Germinal center (tissue), 1 donor: ENCODE measurements around the gene SEPTIN6.
A peak's percentile ranks its signal among the peaks of the same experiment; 100 is the strongest.

Source experiments
- DNase-seq: peaks from one replicate; pipeline ENCODE4 v3.0.0; 2012; ENCODE audit warnings: mixed read lengths, low spot score

SEPTIN6 gene

DNA sequence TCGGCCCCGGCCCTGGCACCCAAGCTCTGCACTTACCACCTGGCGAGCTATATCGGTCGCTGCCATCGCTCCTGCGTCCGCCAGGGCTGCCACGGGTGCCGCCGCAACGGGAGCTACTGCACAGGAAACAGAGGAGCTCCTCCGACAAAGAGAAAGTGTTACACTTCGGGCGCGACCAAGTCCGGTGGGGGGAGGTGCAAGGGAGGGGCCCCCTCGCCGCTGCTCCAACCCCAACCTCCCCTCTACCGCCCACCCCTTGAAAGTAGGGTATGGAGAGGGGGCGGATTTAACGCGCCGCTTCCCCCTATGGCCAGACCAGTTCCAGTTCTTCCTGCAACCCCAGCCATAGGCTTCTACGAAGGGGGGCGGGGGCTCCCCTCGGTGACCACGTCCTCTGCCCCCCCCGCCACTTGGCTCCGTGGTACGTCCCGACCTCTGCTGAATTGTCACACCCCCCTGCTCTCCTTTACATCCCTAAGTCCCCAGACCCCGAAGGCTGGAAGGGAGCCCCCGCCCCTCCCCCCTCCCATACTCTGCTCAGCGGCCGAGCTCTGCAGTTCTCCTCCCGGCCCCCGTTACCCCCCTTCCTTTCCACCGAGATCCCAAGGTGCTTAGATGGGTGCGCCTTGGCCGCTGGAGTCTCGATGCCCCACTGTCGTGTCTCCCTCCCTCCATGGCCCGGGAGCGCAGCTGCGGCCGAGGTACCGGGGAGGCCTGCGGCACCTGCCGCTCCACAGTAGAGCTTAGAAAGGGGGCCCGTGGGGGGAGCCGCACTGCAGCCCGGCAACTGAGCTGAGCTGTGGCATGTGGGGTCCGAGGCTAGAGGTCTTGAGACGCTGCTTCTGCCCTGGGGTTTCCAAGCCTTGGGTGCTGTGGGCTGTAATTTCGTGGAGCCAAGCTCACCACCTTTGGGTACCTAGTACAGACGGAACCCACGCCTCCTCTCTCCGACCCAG is at the start of gene SEPTIN6:
Gene SEPTIN6 (minus strand): TSS at position 129 of the 956 bp plus-strand sequence. CDS start 63 bp downstream, at position 66.
- peak; percentile 68 for DNase-seq

DNA sequence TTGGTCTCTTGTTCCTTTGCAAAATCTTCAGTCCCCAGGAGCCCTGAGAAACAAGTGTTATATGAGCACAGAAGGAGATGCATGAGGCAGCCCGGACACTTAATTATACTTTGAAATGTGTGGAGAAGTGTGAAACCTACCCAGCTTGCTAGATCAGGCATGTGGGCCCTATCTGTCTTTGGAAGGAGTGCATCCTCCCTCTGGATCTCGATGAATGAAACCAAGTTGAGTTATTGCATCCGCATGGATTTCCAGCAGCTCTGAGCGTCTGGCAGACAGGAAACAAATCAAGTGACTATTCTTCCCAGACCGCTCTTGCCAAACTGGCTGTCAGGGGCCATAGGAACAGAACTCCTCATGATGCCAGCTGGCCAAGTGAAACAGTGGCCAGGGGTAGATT is 45.8 kb upstream of the SEPTIN6 start:
- no peak for DNase-seq

DNA sequence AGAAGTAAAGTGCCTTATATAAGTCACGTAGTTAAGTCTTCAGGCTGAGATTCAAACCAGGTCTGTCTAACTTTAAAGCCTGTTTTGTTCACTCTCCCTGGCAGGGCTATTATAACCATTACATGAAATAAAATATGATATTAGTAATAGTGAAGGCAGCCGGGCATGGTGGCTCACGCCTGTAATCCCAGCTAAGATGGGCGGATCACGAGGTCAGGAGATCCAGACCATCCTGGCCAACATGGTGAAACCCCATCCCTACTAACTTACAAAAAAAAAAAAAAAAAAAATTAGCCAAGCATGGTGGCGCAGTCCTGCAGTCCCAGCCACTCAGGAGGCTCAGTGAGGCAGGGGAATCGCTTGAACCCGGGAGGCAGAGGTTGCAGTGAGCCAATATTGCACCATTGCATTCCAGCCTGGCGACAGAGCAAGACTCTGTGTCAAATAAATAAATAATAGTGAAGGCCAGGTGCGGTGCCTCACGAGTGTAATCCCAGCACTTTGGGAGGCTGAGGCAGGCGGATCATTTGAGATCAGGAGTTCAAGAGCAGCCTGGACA is 43.3 kb upstream of the SEPTIN6 start:
- no peak for DNase-seq

DNA sequence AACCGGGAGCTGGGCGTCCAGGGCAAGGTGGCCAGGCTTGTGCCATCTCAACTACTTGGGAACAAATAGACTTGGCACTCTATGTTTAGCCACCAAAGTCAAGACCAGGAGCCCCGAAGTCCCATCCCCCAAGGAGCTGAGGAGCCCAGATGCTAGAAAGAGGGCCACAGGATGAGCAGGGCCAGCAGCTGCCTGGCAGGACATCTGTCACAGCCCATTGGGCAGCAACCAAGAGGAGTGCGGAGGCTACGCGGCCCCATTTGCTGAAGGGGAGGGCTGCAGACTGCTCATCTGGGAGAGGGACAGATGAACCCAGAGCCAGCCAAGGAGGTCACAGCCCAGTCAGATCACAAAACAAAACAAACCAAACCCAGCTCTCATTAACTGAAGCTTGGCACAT is 42.5 kb upstream of the SEPTIN6 start:
- no peak for DNase-seq

DNA sequence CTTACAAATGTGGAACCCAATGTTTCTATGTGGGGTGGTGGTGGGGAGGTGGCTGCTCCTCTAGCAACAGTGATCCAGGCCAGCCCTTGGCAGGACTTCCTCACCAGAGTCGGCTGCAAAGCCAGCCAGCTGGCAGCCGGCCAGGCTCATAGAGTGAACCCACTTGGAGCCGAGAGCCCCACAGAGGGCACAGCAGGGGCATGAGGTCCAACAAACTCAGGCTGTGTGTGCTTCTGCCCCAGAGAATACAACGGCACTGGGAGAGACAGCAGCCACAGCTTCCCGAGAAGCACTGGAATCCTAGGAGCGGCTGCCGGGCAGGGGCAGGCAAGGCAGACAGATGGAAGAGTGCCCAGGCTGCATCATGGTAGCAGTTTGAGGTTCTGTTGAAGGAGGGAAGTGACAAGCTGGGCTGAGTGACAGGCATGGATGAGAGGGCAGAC is 42.0 kb upstream of the SEPTIN6 start:
- DNase-seq: no peak

DNA sequence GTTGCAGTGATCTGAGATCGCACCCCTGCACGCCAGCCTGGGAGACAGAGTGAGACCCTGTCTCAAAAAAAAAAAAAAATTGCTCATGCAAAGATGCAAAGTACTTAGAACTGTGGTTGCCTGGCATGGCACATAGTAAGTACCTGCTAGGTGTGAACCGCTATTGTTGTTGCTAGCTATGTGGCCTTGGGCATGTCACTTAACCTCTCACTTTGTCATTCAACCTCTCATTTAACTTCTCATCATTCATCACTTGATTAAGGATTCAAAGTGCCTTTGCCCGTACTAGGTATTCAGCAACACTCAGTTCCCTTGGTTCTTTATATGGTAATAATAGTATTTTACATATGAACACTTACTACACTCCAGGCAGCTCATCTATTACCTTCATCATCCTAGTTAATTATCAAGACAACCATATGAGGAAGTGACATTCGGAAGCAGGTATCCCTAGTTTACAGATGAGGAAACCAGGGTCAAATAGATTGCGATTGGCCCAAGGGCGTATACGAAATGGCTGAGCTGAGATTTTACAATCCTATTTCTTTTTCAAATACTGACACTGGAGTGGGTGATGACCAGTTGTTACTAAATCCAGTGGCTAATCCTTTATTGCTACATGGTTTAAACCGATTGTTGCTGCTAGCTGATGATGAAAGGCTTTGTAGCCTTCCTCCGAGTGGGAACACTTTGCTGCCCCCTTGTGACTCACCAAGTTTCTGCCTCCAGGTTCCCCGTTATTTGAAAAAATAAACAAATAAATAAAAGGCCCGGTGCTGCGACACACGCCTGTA is 36.6 kb upstream of the SEPTIN6 start:
- peak; percentile 24 for DNase-seq

DNA sequence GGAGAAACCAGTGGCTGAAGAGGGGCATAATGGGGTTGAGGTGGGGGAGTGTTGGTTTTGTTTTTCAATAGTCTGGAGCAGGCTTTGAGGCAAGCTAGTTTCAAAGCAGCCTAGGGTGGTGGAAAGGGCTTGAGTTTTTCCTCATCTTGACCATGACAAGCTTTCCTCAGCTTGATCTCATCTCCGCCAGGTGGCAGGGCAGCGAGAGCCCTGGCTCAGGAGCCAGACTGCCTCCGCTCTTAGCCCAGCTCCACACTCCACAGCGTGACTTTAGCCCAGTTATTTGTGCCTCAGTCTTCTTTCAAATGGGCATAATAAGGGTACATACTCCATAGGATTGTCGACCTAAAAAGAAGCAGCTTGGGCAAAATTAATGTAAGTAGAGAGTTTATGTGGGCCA is 35.5 kb upstream of the SEPTIN6 start:
- DNase-seq: no peak

DNA sequence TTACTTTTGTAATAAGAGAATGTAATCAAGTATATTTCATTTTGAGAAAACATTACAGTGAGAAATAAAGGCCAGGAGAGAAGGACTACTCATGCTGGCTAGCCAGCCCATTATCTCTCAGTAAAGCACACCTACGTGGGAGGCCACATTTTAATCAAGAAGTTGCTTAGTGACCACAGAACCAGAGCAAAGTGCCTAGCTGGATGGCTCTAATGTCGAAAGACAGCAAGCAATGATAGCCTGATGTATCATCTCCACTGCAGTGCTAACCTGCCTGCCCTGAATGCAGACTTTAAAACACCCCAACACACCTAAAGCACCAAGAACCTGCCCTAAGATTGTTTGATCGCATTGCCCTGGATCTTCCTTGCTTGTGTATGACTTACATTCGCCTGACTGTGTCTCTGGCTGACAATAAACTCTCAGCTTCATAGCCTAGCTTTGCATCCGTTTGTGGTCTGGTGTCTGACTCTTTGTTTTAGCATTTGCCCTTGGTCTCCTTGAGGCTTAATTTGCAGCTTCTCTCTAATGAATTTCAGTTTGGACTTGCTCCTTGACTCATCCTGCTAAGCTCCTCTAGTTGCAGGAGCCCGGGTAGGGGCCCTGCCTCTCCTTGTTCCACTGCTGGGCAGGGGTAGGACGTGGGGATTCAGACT is 34.1 kb upstream of the SEPTIN6 start:
- no peak for DNase-seq

DNA sequence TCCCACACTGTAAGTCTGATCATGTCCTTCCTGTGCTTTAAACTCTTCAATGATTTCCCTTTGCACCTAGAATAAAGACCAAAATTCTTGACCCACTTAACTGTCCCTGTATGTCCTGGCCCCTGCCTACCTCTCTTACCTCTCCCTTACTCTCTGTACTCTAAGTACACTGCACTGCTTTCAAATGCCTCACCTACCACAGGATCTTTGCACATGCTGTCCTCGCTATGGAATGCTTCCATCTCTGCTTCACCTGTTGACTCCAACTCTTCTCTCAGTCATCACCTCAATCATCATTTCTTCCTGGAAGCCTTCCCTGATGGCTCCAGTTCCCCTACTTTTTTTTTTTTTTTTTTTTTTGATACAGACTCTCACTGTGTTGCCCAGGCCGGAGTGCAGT is 29.0 kb upstream of the SEPTIN6 start:
- no peak for DNase-seq

DNA sequence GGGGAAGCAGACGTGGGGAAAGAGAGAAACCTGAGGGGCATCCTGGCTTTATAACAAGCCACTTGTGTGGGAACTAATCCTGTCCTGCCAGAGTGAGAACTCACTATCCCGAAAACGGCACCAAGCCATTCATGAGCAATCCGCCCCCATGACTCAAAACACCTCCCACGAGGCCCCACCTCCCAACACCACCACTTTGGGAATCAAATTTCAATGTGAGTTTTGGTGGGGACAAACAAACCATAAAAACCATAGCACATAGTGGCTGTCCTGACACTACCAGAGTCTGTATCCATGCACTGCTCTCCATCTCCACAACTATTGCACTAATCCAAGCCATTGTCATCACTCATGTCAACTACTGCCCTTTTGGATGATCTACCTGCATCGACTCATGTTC is 28.5 kb upstream of the SEPTIN6 start:
- no peak for DNase-seq

DNA sequence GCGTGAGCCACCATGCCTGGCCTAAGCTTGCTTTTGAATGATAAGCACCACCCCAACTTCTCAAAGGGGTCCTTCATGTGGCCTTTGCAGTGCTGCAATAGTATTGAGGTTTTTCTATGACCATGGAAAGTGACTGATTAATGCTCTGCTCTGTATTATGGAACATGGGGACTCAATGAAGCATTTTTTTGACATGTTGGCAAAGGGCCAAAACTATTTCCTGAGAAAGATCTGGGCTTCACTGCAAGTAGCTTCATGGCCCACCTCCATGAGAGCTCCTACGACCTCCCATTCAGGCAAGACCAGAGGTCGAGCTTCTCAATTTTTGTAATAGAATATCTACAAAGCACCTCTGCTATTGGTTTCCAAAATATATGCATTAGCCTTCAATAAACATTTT is 16.7 kb upstream of the SEPTIN6 start:
- no peak for DNase-seq

DNA sequence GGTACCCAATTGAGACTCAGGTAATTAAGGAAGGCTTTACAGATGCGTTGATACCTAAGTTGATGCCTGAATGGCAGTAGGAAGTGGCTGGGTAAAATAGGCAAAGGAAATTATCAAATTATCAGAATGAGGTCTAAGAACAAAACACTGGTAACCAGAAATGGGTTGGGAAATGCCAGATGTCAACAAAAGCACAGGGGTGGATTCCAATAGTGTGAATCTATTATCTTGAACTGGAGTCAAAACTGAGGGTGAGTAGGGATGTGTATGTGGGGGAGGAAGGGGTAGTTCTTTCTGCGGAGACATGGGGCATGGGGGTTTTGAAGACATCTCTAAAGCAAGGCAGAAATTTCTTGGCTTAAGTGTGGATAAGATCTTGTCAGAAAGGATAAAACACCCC is 16.0 kb upstream of the SEPTIN6 start:
- no peak for DNase-seq

DNA sequence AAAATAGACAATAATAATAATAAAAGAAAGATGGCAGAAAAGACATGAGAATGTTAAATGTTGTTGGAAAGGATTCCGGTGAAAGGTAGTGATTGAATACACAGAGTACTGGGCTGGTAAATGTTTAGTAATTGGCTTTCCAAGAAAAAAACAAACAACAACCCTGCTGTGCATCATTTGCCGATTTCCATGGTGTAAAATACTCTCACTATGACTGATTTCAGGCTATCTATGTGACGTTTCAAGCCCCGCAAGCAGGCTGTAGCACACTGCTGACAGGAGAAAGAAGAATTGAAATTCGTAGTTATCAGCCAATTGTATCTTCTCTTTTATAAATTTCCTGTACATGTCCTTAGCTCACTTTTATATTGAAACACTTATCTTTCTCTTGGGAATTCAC is 13.6 kb upstream of the SEPTIN6 start:
- DNase-seq: no peak

DNA sequence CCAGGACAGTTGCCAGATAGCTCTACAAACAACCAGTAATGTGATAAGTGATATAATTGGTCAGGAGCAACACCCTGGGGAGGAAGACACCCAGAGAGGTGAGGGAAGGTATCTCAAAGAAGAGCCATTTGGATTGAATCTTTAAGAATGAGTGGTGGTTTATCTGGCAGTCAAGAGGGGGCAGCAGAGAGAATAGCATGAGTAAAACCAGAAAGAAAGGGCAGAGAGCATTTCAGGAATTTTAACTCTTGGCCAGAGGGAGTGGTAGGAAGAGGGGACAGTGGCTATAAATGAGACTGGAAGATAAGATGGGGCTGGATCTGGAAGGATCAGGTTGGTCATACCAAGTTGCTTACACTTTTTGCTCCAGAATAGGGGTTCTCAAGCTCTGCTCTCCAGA is 5.9 kb upstream of the SEPTIN6 start:
- DNase-seq: no peak

DNA sequence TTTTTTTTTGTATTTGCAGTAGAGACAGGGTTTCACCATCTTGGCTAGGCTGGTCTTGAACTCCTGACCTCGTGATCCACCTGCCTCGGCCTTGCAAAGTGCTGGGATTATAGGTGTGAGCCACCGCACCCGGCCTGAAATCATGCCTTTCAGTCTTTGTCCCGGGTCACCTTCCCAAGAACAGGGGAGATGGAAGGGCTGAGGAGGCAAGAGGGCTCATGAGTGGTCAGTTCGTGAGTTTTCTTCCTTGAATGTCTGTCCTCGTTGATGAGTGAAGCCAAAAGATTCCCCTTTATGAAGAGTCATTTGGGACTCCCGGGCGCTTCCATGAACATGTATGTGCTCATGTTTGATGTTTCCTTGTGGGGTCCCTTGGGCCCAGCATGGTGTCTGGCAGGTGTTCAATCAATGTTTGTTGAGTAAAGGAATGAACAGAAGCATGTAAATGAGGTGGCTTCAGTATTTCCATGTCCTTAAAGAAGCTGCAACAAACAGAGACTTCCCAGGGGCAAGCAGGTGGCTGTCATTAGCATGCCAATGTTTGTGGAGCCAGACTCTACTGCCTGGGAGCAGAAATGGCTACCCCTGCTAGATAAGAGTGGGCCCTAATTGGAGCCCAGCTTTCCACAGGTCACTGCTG is 3.4 kb upstream of the SEPTIN6 start:
- no peak for DNase-seq

DNA sequence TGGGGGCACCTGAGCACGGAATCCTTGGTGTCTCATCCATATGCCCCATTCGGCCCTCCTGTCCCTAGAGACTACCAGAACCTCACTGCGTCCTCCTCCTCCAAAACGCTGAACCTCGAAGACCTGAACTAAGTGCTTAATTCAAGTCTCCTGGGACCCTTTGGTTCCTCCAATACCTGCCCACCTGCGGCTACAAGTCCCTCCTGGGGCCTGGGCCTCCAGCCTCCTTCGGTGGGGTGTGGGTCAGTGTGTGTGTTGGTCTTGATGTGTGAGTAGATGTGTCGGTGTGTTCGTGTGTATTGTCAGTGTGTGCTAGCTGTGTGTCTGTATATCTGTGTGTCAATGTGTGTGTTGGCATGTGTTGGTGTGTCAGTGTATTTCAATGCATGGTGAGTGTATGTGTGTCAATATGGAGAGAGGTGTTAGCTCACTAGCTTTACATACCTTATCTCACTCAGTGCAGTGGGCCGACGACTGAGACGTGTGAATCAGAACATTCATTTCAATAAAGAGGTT is 2.6 kb upstream of the SEPTIN6 start:
- no peak for DNase-seq

DNA sequence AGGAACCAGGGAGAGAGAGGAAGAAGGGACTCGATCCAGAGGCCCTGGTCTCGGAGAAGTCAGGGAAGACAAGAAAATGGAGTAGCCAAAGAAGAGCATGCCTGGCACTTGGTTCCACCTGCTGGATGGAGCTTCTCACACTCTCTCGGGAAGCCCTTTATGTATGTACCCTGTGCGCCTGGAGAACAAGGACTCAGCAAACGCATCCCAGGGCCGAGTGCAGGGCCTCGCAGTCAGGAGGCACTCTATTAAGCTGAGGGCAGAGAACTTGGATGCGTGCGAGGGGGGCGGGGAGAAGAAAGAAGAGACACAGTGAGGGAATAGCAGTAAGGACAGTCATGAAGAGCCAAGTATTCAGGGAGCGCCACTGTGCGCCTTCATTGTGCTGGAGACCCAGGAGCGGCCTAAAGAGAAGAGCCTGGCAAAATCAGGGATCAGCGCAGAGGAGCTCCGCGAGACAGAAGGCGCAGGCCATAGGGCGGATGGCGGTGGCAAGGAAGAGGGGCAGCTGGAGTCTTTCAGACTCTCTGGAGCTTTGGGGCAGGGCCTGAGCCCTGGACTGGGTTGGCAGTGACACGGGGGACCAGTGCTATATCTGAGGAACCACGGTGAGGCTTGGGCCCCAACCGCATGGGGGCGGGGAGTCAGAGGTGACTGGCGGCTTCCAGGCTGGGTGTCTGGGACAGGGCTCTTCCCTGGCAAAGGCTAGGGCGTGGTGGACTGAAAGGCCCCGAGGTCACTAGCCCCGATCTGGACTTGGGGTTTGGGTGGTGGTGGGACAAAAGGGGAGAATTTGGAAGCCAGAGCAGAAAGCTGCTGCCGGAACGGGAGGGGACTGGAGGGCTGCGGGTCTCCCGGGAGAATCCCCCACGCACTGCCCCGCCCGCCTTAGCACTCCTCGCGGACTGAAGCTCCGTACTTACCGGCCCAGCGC is 1.9 kb upstream of the SEPTIN6 start:
- no peak for DNase-seq

DNA sequence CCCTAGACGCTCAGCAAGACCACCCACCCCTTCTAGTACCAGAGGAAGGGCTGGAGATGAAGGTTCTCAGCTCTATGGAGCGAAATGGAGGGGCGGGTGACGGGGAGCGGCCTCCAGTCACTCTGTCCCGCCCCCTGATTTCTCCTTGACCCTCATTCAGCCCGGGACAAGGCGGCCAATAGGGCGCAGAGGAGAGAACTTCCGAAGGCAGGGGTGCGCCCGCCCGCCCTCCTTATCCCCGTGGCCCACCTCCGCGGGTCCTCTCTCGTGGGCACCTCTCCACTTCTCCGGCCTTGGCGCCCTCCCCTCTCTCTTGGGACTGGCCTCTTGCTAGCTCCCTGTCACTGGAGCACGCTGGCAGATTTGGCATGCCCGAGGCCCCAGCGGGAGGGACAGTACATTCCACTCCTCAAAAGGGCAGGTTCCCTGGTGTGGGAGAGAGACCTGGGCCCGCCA is 1.1 kb upstream of the SEPTIN6 start:
- DNase-seq: no peak

DNA sequence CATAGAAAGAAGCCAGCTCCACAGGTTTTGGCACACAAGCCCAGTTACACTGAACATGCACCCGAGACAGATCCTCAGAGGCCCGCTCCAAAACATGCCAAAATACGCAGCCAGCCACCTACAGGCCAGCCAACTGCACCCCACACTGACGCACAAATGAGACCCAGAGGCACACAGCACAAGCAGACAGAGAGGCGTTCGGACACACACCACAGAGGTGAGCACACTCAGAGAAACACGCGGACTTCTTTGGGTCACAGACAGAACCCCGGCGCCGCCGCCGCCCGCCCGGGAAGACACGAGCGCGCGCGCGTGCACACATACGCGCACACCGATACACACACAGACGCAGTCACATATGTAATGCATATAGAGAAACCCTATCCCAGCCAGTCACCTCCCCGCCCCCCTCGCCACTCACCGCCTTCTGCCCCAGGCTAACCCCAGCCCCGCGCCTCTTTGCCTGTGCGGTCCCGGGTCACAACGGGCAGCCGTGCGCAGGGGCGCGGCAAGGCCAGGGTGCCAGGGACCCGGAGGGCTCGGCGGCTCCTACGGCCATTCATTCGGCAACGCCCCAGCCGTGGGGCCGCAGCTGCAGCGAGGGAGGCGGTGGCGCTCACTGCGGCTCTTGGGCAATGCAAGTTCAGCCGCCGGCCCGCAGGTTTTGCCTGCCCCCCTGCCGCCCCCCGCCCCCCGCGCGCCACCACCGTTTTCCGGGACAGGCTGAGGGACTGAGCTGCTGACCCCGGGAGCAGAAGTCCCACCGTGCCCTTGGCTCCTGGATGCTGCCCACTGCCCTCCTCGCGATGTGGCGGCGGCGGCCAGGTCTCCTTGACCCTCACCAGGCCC is 553 bp downstream of the SEPTIN6 start:
- no peak for DNase-seq
